ES-I3 (cell line): ENCODE measurements around the gene SHROOM1.

Source experiments
- H3K36me3 ChIP-seq: 2 replicates; pipeline ENCODE4 v1.6.1; 2013; ENCODE audit warnings: mild to moderate bottlenecking, low read length, control low read depth, moderate library complexity; ENCODE audit not compliant: insufficient read depth
- H3K4me1 ChIP-seq: 2 replicates; pipeline ENCODE4 v1.6.1; 2013; ENCODE audit warnings: mild to moderate bottlenecking, control low read depth, low read length; ENCODE audit not compliant: insufficient read depth
- H3K9ac ChIP-seq: 2 replicates; pipeline ENCODE4 v1.6.1; 2013; ENCODE audit warnings: low read depth, mild to moderate bottlenecking, low read length, moderate library complexity
- H3K9me3 ChIP-seq: 2 replicates; pipeline ENCODE4 v1.6.1; 2013; ENCODE audit warnings: mild to moderate bottlenecking, low read length, moderate library complexity; ENCODE audit not compliant: control insufficient read depth, insufficient read depth

SHROOM1 gene

GRCh38 chr5:132799392-132799791 is 31.1 kb downstream of the SHROOM1 start:
- Histone ChIP-seq H3K9me3 (no peaks in the 10 kb centered on the region), H3K4me1 (no peaks in the 10 kb centered on the region), H3K36me3 (no peaks in the 10 kb centered on the region), H3K9ac (no peak overlapping the region)

- Histone ChIP-seq H3K4me1 (no peaks in the 10 kb centered on the region), H3K9me3 (no peaks in the 10 kb centered on the region), H3K9ac (no peak overlapping the region), H3K36me3 (no peaks in the 10 kb centered on the region)
These were observed 32.8 kb downstream of the SHROOM1 start for GRCh38 chr5:132797651-132798050.

GRCh38 chr5:132791026-132791425 is 39.4 kb downstream of the SHROOM1 start:
- no peak overlapping the region for H3K9ac ChIP-seq
- no peaks in the 10 kb centered on the region for H3K9me3 ChIP-seq
- H3K36me3 ChIP-seq, result no peaks in the 10 kb centered on the region
- H3K4me1 ChIP-seq, result 0 out of 2 replicates have a peak, but pooled peaks cover 7% of the 10 kb centered on the region

- no peaks in the 10 kb centered on the region for H3K9me3 ChIP-seq
- no peak overlapping the region for H3K9ac ChIP-seq
- no peaks in the 10 kb centered on the region for H3K36me3 ChIP-seq
These were observed 40.1 kb downstream of the SHROOM1 start for GRCh38 chr5:132790201-132790865.

GRCh38 chr5:132788990-132789886 is 41.2 kb downstream of the SHROOM1 start:
- H3K9ac ChIP-seq, result no peak overlapping the region
- no peaks in the 10 kb centered on the region for H3K36me3 ChIP-seq
- H3K9me3 ChIP-seq, result no peaks in the 10 kb centered on the region
- H3K4me1 ChIP-seq, result 0 out of 2 replicates have a peak, but pooled peaks cover 7% of the 10 kb centered on the region

More at GRCh38 chr5:132790201-132790865, 40.1 kb downstream of the SHROOM1 start:
- 0 out of 2 replicates have a peak, but pooled peaks cover 7% of the 10 kb centered on the region for H3K4me1 ChIP-seq

- Histone ChIP-seq H3K9ac (no peak overlapping the region), H3K9me3 (no peaks in the 10 kb centered on the region), H3K36me3 (no peaks in the 10 kb centered on the region), H3K4me1 (0 out of 2 replicates have a peak, but pooled peaks cover 7% of the 10 kb centered on the region)
These were observed 41.9 kb downstream of the SHROOM1 start for GRCh38 chr5:132788508-132788907.

- H3K36me3 ChIP-seq, result no peaks in the 10 kb centered on the region
- H3K9me3 ChIP-seq, result no peaks in the 10 kb centered on the region
- H3K9ac ChIP-seq, result no peak overlapping the region
- peaks cover 7% of the 10 kb centered on the region; the same call in 1 of the 2 replicates for H3K4me1 ChIP-seq
These were observed 43.4 kb downstream of the SHROOM1 start for GRCh38 chr5:132787076-132787475.

- Histone ChIP-seq H3K36me3 (no peaks in the 10 kb centered on the region), H3K9ac (no peak overlapping the region), H3K4me1 (peaks cover 7% of the 10 kb centered on the region; the same call in 1 of the 2 replicates), H3K9me3 (no peaks in the 10 kb centered on the region)
These were observed 44.6 kb downstream of the SHROOM1 start for GRCh38 chr5:132785864-132786263.

- peaks cover 7% of the 10 kb centered on the region; the same call in 1 of the 2 replicates for H3K4me1 ChIP-seq
- no peak overlapping the region for H3K9ac ChIP-seq
- no peaks in the 10 kb centered on the region for H3K36me3 ChIP-seq
- no peaks in the 10 kb centered on the region for H3K9me3 ChIP-seq
These were observed 45.1 kb downstream of the SHROOM1 start for GRCh38 chr5:132785365-132785764.

- H3K9ac ChIP-seq, result no peak overlapping the region
These were observed 48.3 kb downstream of the SHROOM1 start for GRCh38 chr5:132782101-132782500.

GRCh38 chr5:132781029-132781428 is 49.4 kb downstream of the SHROOM1 start:
- Histone ChIP-seq H3K9me3 (no peaks in the 10 kb centered on the region), H3K36me3 (no peaks in the 10 kb centered on the region), H3K4me1 (no peaks in the 10 kb centered on the region; the same call in 1 of the 2 replicates), H3K9ac (no peak overlapping the region)

More at GRCh38 chr5:132782101-132782500, 48.3 kb downstream of the SHROOM1 start:
- H3K36me3 ChIP-seq, result no peaks in the 10 kb centered on the region
- no peaks in the 10 kb centered on the region; the same call in 1 of the 2 replicates for H3K4me1 ChIP-seq
- no peaks in the 10 kb centered on the region for H3K9me3 ChIP-seq

GRCh38 chr5:132780577-132780976 is 49.9 kb downstream of the SHROOM1 start:
- Histone ChIP-seq H3K9me3 (no peaks in the 10 kb centered on the region), H3K4me1 (peaks cover 4% of the 10 kb centered on the region; the same call in 1 of the 2 replicates), H3K9ac (no peak overlapping the region), H3K36me3 (no peaks in the 10 kb centered on the region)

- Histone ChIP-seq H3K4me1 (peaks cover 9% of the 10 kb centered on the region; the same call in 1 of the 2 replicates), H3K9ac (no peak overlapping the region), H3K9me3 (no peaks in the 10 kb centered on the region), H3K36me3 (no peaks in the 10 kb centered on the region)
These were observed 50.5 kb downstream of the SHROOM1 start for GRCh38 chr5:132779961-132780360.

GRCh38 chr5:132778856-132779255 is 51.6 kb downstream of the SHROOM1 start:
- no peak overlapping the region for H3K9ac ChIP-seq
- no peaks in the 10 kb centered on the region for H3K36me3 ChIP-seq
- no peaks in the 10 kb centered on the region for H3K9me3 ChIP-seq
- peaks cover 9% of the 10 kb centered on the region; the same call in 1 of the 2 replicates for H3K4me1 ChIP-seq
